ENCODE results near the gene MEIS3.
"Not testable (repeated sequence)": the region's sequence is repeated elsewhere in the genome, so short reads cannot be mapped to it uniquely, and the experiment has no call there.

- TF ChIP-seq CTCF, EP300 (IDR thresholded peaks at IDR 0.05): not testable (repeated sequence)
Measured at GRCh38 chr19:47411696-47412095, 7.6 kb downstream of the MEIS3 start.
